Measurements from ENCODE around the gene WDR20. TPM values are rescaled to one million over a fixed set of nuclear protein-coding genes. Genes with fewer than 3 reads are reported as not detected.
A peak's percentile ranks its signal among the peaks of the same experiment; 100 is the strongest.

WDR20 gene
- total RNA-seq: 26.1 TPM

DNA sequence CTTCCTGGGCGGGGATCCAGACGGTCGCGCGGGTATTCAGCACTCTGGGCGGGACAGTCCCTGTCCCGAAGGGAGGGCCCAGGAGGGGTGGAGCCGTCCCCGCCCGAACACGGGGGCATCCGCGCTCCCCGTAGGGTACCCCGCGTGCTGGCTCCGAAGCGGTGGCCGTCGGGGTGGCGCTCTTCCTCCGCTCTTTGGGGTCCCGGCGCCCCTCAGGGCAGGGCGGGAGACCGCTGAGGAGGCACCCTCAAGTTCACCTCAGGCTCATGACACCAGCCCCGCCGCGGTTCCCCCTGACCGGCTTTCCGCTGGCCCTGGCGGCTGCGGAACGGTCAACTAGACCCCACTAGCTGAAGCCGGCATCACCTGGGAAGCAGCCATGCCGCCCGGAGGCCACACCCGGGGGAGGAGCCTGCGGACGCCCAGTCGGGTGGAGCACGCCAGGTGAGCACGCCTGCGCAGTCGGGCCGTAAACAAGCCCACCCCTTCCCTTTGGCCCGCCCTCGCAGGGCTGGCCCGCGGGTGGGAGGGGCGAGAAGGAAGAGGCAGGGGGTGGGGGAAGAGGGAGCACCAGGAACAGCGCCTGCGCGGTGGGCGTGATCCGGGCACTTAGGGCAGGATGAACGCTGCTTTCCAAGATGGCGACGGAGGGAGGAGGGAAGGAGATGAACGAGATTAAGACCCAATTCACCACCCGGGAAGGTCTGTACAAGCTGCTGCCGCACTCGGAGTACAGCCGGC lies at the start of gene WDR20:
Gene WDR20, plus strand, starts transcription at position 612 of the 741 bp plus-strand sequence. Its CDS starts 27 bp downstream, at position 639.
- Histone ChIP-seq H3K27me3 (ENCODE audit: control insufficient read depth in 3 of 3, insufficient read depth in 3 of 3, low read length in 3 of 3) (no peaks in the 10 kb centered on the region), H3K4me3 (ENCODE audit: low read length in 3 of 3) (peak within 1 kb of the TSS; percentile 97 to 100 (median 97)), H3K36me3 (ENCODE audit: control insufficient read depth in 3 of 3, insufficient read depth in 3 of 3, low read length in 3 of 3) (no peaks in the 10 kb centered on the region), H3K9ac (ENCODE audit: low read depth in 1 of 3, low read length in 3 of 3) (peak within 1 kb of the TSS; percentile 98 to 99 (median 98)), H3K9me3 (ENCODE audit: control insufficient read depth in 3 of 3, low read length in 3 of 3) (no peaks in the 10 kb centered on the region), H3K4me1 (ENCODE audit: control insufficient read depth in 3 of 3, insufficient read depth in 3 of 3, low read length in 3 of 3) (peaks cover 15 to 20% (median 17%) of the 10 kb centered on the region in 3 donors), H3K27ac (ENCODE audit: low read depth, low read length) (peak within 1 kb of the TSS; percentile 74)

DNA sequence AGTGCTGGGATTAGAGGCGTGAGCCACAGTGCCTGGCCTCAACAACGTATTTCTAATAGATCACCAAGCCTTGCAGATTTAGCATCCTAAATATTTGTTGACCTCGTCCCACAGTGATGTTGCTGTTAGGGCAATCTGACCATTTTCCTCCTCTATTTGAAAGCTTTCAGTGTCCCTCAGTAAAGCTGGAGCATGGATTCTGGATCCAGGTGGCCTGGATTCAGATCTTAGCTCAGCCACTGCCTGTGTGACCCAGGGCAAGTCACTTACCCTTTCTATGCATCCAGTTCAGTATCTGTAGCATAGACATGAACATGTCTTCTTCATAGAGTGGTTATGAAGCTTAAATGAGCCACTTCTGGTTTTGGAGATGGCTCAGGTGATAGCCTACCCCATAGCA lies 49.0 kb upstream of the WDR20 start:
- H3K4me3 ChIP-seq (ENCODE audit: low read length in 3 of 3): no peak overlapping the region
- H3K36me3 ChIP-seq (ENCODE audit: control insufficient read depth in 3 of 3, insufficient read depth in 3 of 3, low read length in 3 of 3): peaks cover under 1 to 4% (median under 1%) of the 10 kb centered on the region in 3 donors
- H3K9ac ChIP-seq (ENCODE audit: low read depth in 1 of 3, low read length in 3 of 3): no peak overlapping the region
- no peaks in the 10 kb centered on the region for H3K27me3 ChIP-seq (ENCODE audit: control insufficient read depth in 3 of 3, insufficient read depth in 3 of 3, low read length in 3 of 3)
- no peak overlapping the region for H3K27ac ChIP-seq (ENCODE audit: low read depth, low read length)
- peaks cover 9 to 13% (median 11%) of the 10 kb centered on the region in 3 donors for H3K4me1 ChIP-seq (ENCODE audit: control insufficient read depth in 3 of 3, insufficient read depth in 3 of 3, low read length in 3 of 3)
- H3K9me3 ChIP-seq (ENCODE audit: control insufficient read depth in 3 of 3, low read length in 3 of 3): no peaks in the 10 kb centered on the region

GRCh38 chr14:102092806-102093205 lies 46.9 kb upstream of the WDR20 start:
- H3K27me3 ChIP-seq (ENCODE audit: control insufficient read depth in 3 of 3, insufficient read depth in 3 of 3, low read length in 3 of 3): no peaks in the 10 kb centered on the region
- no peaks in the 10 kb centered on the region for H3K36me3 ChIP-seq (ENCODE audit: control insufficient read depth in 3 of 3, insufficient read depth in 3 of 3, low read length in 3 of 3)
- H3K9me3 ChIP-seq (ENCODE audit: control insufficient read depth in 3 of 3, low read length in 3 of 3): no peaks in the 10 kb centered on the region
- H3K9ac ChIP-seq (ENCODE audit: low read depth in 1 of 3, low read length in 3 of 3): no peak overlapping the region
- H3K4me1 ChIP-seq (ENCODE audit: control insufficient read depth in 3 of 3, insufficient read depth in 3 of 3, low read length in 3 of 3): peaks cover 10 to 21% (median 14%) of the 10 kb centered on the region in 3 donors
- H3K4me3 ChIP-seq (ENCODE audit: low read length in 3 of 3): no peak overlapping the region
- no peak overlapping the region for H3K27ac ChIP-seq (ENCODE audit: low read depth, low read length)

DNA sequence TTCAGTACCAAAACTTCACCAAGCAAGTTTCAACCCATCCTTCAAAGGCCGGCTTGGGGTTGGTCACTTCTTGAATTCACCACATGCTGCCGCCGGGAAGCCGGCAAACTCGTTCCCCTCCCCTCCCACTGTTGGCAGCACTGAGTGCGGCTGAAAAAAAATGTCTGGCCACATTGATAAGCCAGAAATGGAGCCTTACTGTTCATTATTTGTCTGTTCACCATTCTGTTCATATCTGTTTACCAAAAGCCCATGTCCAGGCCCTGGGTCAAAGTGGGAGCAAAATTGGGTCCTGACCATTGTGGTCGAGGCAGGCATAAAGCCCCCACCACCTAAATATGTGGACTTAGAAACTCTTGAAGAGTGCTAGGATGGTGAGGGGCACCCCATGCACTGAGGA lies 45.6 kb upstream of the WDR20 start:
- no peaks in the 10 kb centered on the region for H3K36me3 ChIP-seq (ENCODE audit: control insufficient read depth in 3 of 3, insufficient read depth in 3 of 3, low read length in 3 of 3)
- no peak overlapping the region for H3K27ac ChIP-seq (ENCODE audit: low read depth, low read length)
- H3K4me1 ChIP-seq (ENCODE audit: control insufficient read depth in 3 of 3, insufficient read depth in 3 of 3, low read length in 3 of 3): peaks cover 5 to 11% (median 6%) of the 10 kb centered on the region in 3 donors
- H3K9me3 ChIP-seq (ENCODE audit: control insufficient read depth in 3 of 3, low read length in 3 of 3): no peaks in the 10 kb centered on the region
- H3K9ac ChIP-seq (ENCODE audit: low read depth in 1 of 3, low read length in 3 of 3): no peak overlapping the region
- H3K4me3 ChIP-seq (ENCODE audit: low read length in 3 of 3): no peak overlapping the region
- no peaks in the 10 kb centered on the region for H3K27me3 ChIP-seq (ENCODE audit: control insufficient read depth in 3 of 3, insufficient read depth in 3 of 3, low read length in 3 of 3)

- no peak overlapping the region for H3K9ac ChIP-seq (ENCODE audit: low read depth in 1 of 3, low read length in 3 of 3)
- no peaks in the 10 kb centered on the region for H3K36me3 ChIP-seq (ENCODE audit: control insufficient read depth in 3 of 3, insufficient read depth in 3 of 3, low read length in 3 of 3)
- no peak overlapping the region for H3K27ac ChIP-seq (ENCODE audit: low read depth, low read length)
- H3K27me3 ChIP-seq (ENCODE audit: control insufficient read depth in 3 of 3, insufficient read depth in 3 of 3, low read length in 3 of 3): no peaks in the 10 kb centered on the region
- H3K9me3 ChIP-seq (ENCODE audit: control insufficient read depth in 3 of 3, low read length in 3 of 3): no peaks in the 10 kb centered on the region
- peaks cover 5 to 11% (median 6%) of the 10 kb centered on the region in 3 donors for H3K4me1 ChIP-seq (ENCODE audit: control insufficient read depth in 3 of 3, insufficient read depth in 3 of 3, low read length in 3 of 3)
- H3K4me3 ChIP-seq (ENCODE audit: low read length in 3 of 3): no peak overlapping the region
These were observed 44.3 kb upstream of the WDR20 start for GRCh38 chr14:102095231-102095870.

DNA sequence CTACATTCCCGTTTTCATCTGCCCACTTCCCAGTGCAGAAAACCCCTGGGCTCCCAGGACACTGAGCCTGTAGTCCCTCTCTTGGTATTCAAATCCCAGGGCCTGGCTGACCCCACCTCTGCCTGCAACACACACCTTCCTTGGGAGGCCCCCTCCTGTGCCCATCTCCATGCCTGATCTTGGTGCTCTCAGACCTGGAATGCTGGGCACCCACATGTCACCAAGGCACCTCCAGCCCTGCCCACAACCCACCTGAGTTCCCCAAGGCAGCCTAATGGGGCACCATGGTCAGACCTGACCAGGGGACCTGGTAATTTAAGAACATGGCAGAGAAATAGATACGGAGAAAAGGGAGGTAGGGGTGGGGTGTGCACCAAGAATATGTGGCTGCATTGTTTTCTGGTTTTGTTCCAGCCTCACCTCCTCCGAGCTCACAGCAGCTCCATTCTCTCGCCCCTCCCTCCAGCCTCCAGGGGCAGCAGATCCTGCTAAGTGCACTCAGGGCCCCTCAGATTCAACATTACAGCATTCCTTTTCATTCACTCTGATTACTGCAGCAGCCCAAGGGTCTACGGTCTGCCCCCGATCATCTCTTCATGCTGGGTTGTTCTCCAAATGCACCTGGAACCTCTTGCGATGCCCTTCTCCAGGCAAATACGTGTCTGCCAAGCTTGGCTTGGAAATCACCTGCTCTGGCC lies 43.7 kb upstream of the WDR20 start:
- H3K9me3 ChIP-seq (ENCODE audit: control insufficient read depth in 3 of 3, low read length in 3 of 3): no peaks in the 10 kb centered on the region
- H3K4me3 ChIP-seq (ENCODE audit: low read length in 3 of 3): peak overlapping the region in 1 of 3 donors; percentile 49
- H3K36me3 ChIP-seq (ENCODE audit: control insufficient read depth in 3 of 3, insufficient read depth in 3 of 3, low read length in 3 of 3): no peaks in the 10 kb centered on the region
- H3K27me3 ChIP-seq (ENCODE audit: control insufficient read depth in 3 of 3, insufficient read depth in 3 of 3, low read length in 3 of 3): no peaks in the 10 kb centered on the region
- H3K27ac ChIP-seq (ENCODE audit: low read depth, low read length): no peak overlapping the region
- H3K9ac ChIP-seq (ENCODE audit: low read depth in 1 of 3, low read length in 3 of 3): no peak overlapping the region
- peaks cover 5 to 11% (median 6%) of the 10 kb centered on the region in 3 donors for H3K4me1 ChIP-seq (ENCODE audit: control insufficient read depth in 3 of 3, insufficient read depth in 3 of 3, low read length in 3 of 3)

GRCh38 chr14:102096569-102097188 lies 43.0 kb upstream of the WDR20 start:
- no peak overlapping the region for H3K27ac ChIP-seq (ENCODE audit: low read depth, low read length)
- no peaks in the 10 kb centered on the region for H3K36me3 ChIP-seq (ENCODE audit: control insufficient read depth in 3 of 3, insufficient read depth in 3 of 3, low read length in 3 of 3)
- H3K9ac ChIP-seq (ENCODE audit: low read depth in 1 of 3, low read length in 3 of 3): peak overlapping the region in 1 of 3 donors; percentile 16
- H3K4me3 ChIP-seq (ENCODE audit: low read length in 3 of 3): peak overlapping the region in 1 of 3 donors; percentile 49
- no peaks in the 10 kb centered on the region for H3K9me3 ChIP-seq (ENCODE audit: control insufficient read depth in 3 of 3, low read length in 3 of 3)
- H3K27me3 ChIP-seq (ENCODE audit: control insufficient read depth in 3 of 3, insufficient read depth in 3 of 3, low read length in 3 of 3): no peaks in the 10 kb centered on the region
- peaks cover 5 to 11% (median 6%) of the 10 kb centered on the region in 3 donors for H3K4me1 ChIP-seq (ENCODE audit: control insufficient read depth in 3 of 3, insufficient read depth in 3 of 3, low read length in 3 of 3)

GRCh38 chr14:102097441-102098135 lies 42.1 kb upstream of the WDR20 start:
- Histone ChIP-seq H3K4me3 (ENCODE audit: low read length in 3 of 3) (no peak overlapping the region), H3K9me3 (ENCODE audit: control insufficient read depth in 3 of 3, low read length in 3 of 3) (no peaks in the 10 kb centered on the region), H3K27me3 (ENCODE audit: control insufficient read depth in 3 of 3, insufficient read depth in 3 of 3, low read length in 3 of 3) (no peaks in the 10 kb centered on the region), H3K36me3 (ENCODE audit: control insufficient read depth in 3 of 3, insufficient read depth in 3 of 3, low read length in 3 of 3) (no peaks in the 10 kb centered on the region), H3K9ac (ENCODE audit: low read depth in 1 of 3, low read length in 3 of 3) (peak overlapping the region in 1 of 3 donors; percentile 16), H3K27ac (ENCODE audit: low read depth, low read length) (no peak overlapping the region), H3K4me1 (ENCODE audit: control insufficient read depth in 3 of 3, insufficient read depth in 3 of 3, low read length in 3 of 3) (peaks cover 5 to 11% (median 6%) of the 10 kb centered on the region in 3 donors)

GRCh38 chr14:102103062-102103695 lies 36.5 kb upstream of the WDR20 start:
- Histone ChIP-seq H3K9ac (ENCODE audit: low read depth in 1 of 3, low read length in 3 of 3) (no peak overlapping the region), H3K4me3 (ENCODE audit: low read length in 3 of 3) (no peak overlapping the region), H3K27ac (ENCODE audit: low read depth, low read length) (no peak overlapping the region), H3K9me3 (ENCODE audit: control insufficient read depth in 3 of 3, low read length in 3 of 3) (no peaks in the 10 kb centered on the region), H3K36me3 (ENCODE audit: control insufficient read depth in 3 of 3, insufficient read depth in 3 of 3, low read length in 3 of 3) (no peaks in the 10 kb centered on the region), H3K4me1 (ENCODE audit: control insufficient read depth in 3 of 3, insufficient read depth in 3 of 3, low read length in 3 of 3) (no peaks in the 10 kb centered on the region), H3K27me3 (ENCODE audit: control insufficient read depth in 3 of 3, insufficient read depth in 3 of 3, low read length in 3 of 3) (no peaks in the 10 kb centered on the region)

Data from skeletal muscle tissue (tissue), 4 donors.